Osteoblast (primary cell): ENCODE results near the gene PRKN. TPM values are rescaled to one million over a fixed set of nuclear protein-coding genes. Genes with fewer than 3 reads are reported as not detected.

Source experiments
- DNase-seq: peaks from one replicate; pipeline ENCODE4 v3.0.0; 2011; ENCODE audit warnings: low spot score, mixed read lengths; ENCODE audit not compliant: insufficient read length; ENCODE audit errors: missing footprints
- H2AFZ ChIP-seq: 2 replicates; pipeline ENCODE4 v1.6.0; 2011; ENCODE audit warnings: mild to moderate bottlenecking, low read length
- H3K27ac ChIP-seq: 2 replicates; pipeline ENCODE4 v1.5.1; 2011; ENCODE audit warnings: mild to moderate bottlenecking, low read depth, low read length, moderate library complexity
- H3K27me3 ChIP-seq: 2 replicates; pipeline ENCODE4 v1.6.0; 2012; ENCODE audit warnings: mild to moderate bottlenecking, control low read depth, inconsistent platforms, low read length, moderate library complexity; ENCODE audit not compliant: insufficient read depth
- H3K36me3 ChIP-seq: 2 replicates; pipeline ENCODE4 v1.5.1; 2011; ENCODE audit warnings: mild to moderate bottlenecking, low read length, control low read depth, moderate library complexity; ENCODE audit not compliant: insufficient read depth
- H3K4me1 ChIP-seq: 2 replicates; pipeline ENCODE4 v1.5.1; 2011; ENCODE audit warnings: mild to moderate bottlenecking, low read length, control low read depth, moderate library complexity; ENCODE audit not compliant: insufficient read depth
- H3K4me2 ChIP-seq: 2 replicates; pipeline ENCODE4 v1.6.0; 2011; ENCODE audit warnings: mild to moderate bottlenecking, low read length; ENCODE audit not compliant: insufficient read depth
- H3K4me3 ChIP-seq: fragments of 200-600 bp; sonication (generic); 3 replicates; pipeline ENCODE4 v1.5.1; 2012; ENCODE audit warnings: mild to moderate bottlenecking, low read length, inconsistent platforms; ENCODE audit not compliant: insufficient read depth
- H3K79me2 ChIP-seq: 2 replicates; pipeline ENCODE4 v1.6.0; 2012; ENCODE audit warnings: mild to moderate bottlenecking, low read length, control low read depth, inconsistent platforms; ENCODE audit not compliant: insufficient read depth
- H3K9me3 ChIP-seq: 2 replicates; pipeline ENCODE4 v1.5.1; 2011; ENCODE audit warnings: low read depth, low read length, control low read depth
- H4K20me1 ChIP-seq: 2 replicates; pipeline ENCODE4 v1.6.0; 2012; ENCODE audit warnings: mild to moderate bottlenecking, low read length, control low read depth; ENCODE audit not compliant: insufficient read depth
- total RNA-seq: library from RNA; depleted of rRNA; stranded (reverse); fragments of >200 nt; gene quantifications from 2 replicates; pipeline ENCODE4 v1.2.3, GENCODE V29; 2012
- TF ChIP-seq, protein P1 (sequence below): IDR thresholded peaks from 2 replicates; pipeline ENCODE4 v1.5.1; 2011; ENCODE audit warnings: mild to moderate bottlenecking, low read depth, low read length, moderate library complexity; ENCODE audit errors: extremely low read depth

Gene PRKN
- total RNA-seq, 1 donor, result 2.9 TPM

- Histone ChIP-seq H3K79me2 (no peaks in the 10 kb centered on the region), H3K4me2 (no peak overlapping the region), H3K9me3 (no peaks in the 10 kb centered on the region), H4K20me1 (no peaks in the 10 kb centered on the region), H3K27ac (no peak overlapping the region), H3K36me3 (no peaks in the 10 kb centered on the region), H2AFZ (no peak overlapping the region), H3K4me3 (no peak overlapping the region), H3K4me1 (no peaks in the 10 kb centered on the region), H3K27me3 (no peaks in the 10 kb centered on the region)
- TF ChIP-seq, protein P1, sequence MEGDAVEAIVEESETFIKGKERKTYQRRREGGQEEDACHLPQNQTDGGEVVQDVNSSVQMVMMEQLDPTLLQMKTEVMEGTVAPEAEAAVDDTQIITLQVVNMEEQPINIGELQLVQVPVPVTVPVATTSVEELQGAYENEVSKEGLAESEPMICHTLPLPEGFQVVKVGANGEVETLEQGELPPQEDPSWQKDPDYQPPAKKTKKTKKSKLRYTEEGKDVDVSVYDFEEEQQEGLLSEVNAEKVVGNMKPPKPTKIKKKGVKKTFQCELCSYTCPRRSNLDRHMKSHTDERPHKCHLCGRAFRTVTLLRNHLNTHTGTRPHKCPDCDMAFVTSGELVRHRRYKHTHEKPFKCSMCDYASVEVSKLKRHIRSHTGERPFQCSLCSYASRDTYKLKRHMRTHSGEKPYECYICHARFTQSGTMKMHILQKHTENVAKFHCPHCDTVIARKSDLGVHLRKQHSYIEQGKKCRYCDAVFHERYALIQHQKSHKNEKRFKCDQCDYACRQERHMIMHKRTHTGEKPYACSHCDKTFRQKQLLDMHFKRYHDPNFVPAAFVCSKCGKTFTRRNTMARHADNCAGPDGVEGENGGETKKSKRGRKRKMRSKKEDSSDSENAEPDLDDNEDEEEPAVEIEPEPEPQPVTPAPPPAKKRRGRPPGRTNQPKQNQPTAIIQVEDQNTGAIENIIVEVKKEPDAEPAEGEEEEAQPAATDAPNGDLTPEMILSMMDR, result no peak
- DNase-seq, result no peak
Observed at GRCh38 chr6:161465403-161465802, 1262.2 kb downstream of the PRKN start.

GRCh38 chr6:161463071-161463470 lies 1264.5 kb downstream of the PRKN start:
- TF ChIP-seq, protein P1, result no peak
- H3K36me3 ChIP-seq, result no peaks in the 10 kb centered on the region

DNA sequence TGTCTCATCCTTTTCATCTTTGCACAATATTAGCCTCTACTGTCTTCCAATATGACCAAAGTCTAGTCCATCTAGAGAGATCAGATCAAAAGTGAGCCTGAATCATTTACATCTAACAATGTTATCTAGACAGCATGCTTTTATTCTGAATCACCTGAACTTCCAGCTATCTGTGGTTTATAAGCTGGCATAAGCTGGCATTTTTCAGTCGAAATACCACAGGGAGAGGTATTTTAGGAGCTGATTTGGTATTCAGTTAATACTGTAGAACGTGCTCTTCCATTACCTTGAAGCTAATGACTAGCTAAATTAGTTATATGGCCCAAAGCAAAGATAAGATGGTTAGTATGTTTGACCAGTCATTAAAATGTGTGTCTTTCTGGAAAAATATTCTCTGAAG lies 1265.4 kb downstream of the PRKN start:
- Histone ChIP-seq H4K20me1 (no peaks in the 10 kb centered on the region), H3K9me3 (no peaks in the 10 kb centered on the region), H3K79me2 (no peaks in the 10 kb centered on the region), H2AFZ (no peak overlapping the region), H3K36me3 (no peaks in the 10 kb centered on the region), H3K27ac (no peak overlapping the region), H3K4me2 (no peak overlapping the region), H3K4me1 (no peaks in the 10 kb centered on the region), H3K27me3 (no peaks in the 10 kb centered on the region), H3K4me3 (no peak overlapping the region)
- no peak for DNase-seq
- TF ChIP-seq, protein P1, result no peak

More at GRCh38 chr6:161463071-161463470, 1264.5 kb downstream of the PRKN start:
- H2AFZ ChIP-seq, result no peak overlapping the region
- H3K4me3 ChIP-seq, result no peak overlapping the region
- H3K4me1 ChIP-seq, result no peaks in the 10 kb centered on the region
- H3K4me2 ChIP-seq, result no peak overlapping the region
- H4K20me1 ChIP-seq, result no peaks in the 10 kb centered on the region
- no peaks in the 10 kb centered on the region for H3K27me3 ChIP-seq
- H3K27ac ChIP-seq, result no peak overlapping the region
- no peaks in the 10 kb centered on the region for H3K9me3 ChIP-seq
- DNase-seq, result no peak
- no peaks in the 10 kb centered on the region for H3K79me2 ChIP-seq

- no peak overlapping the region for H3K4me3 ChIP-seq
- no peak for DNase-seq
- TF ChIP-seq, protein P1, result no peak
- no peak overlapping the region for H3K4me2 ChIP-seq
- H2AFZ ChIP-seq, result no peak overlapping the region
- no peaks in the 10 kb centered on the region for H3K36me3 ChIP-seq
- H3K9me3 ChIP-seq, result no peaks in the 10 kb centered on the region
- H3K27ac ChIP-seq, result no peak overlapping the region
- H3K27me3 ChIP-seq, result no peaks in the 10 kb centered on the region
- H4K20me1 ChIP-seq, result no peaks in the 10 kb centered on the region
- no peaks in the 10 kb centered on the region for H3K4me1 ChIP-seq
- H3K79me2 ChIP-seq, result no peaks in the 10 kb centered on the region
Observed at GRCh38 chr6:161459008-161459615, 1268.5 kb downstream of the PRKN start.
